ENCODE results near the gene FOLH1. TPM values are rescaled to one million over a fixed set of nuclear protein-coding genes. Genes with fewer than 3 reads are reported as not detected.
"Not testable (repeated sequence)": the region's sequence is repeated elsewhere in the genome, so short reads cannot be mapped to it uniquely, and the experiment has no call there.

Gene FOLH1
- total and polyA plus RNA-seq, 4 donors = 7.0 to 11.5 (median 8.1) TPM

- TF ChIP-seq RXRA (IDR thresholded peaks at IDR 0.05) (peak in 1 of 2 donors; percentile 11), HNF4A (conservative IDR thresholded peaks at IDR 0.05) (peak in 1 of 2 donors; percentile 43), YY1 (IDR thresholded peaks at IDR 0.05) (peak; percentile 32)
- 28% methylated on average over 2 of the region's 2 CpGs for WGBS
- not testable (repeated sequence) for H3K36me3 ChIP-seq (ENCODE audit: control insufficient read depth in 4 of 4, insufficient read depth in 3 of 4, low read depth in 1 of 4, low read length in 3 of 4); H3K27me3 ChIP-seq (ENCODE audit: control insufficient read depth in 4 of 4, insufficient read depth in 4 of 4, low read length in 3 of 4); H3K9me3 ChIP-seq (ENCODE audit: control insufficient read depth in 4 of 4, low read length in 3 of 4); H3K4me3 ChIP-seq (ENCODE audit: low read depth in 1 of 3, low read length in 3 of 3); DNase-seq (ENCODE audit: low spot score); H3K9ac ChIP-seq (ENCODE audit: low read depth in 1 of 2, low read length in 2 of 2)
- peak overlapping the region; percentile 35 to 56 for H3K27ac ChIP-seq (ENCODE audit: low read depth in 1 of 2, low read length in 2 of 2)
- peaks cover 0 to 18% (median 15%) of the 10 kb centered on the region in 4 donors for H3K4me1 ChIP-seq (ENCODE audit: control insufficient read depth in 4 of 4, insufficient read depth in 4 of 4, low read length in 3 of 4)
These were observed 22.2 kb downstream of the FOLH1 start for GRCh38 chr11:49186225-49186624.

- not testable (repeated sequence) for H3K9me3 ChIP-seq (ENCODE audit: control insufficient read depth in 4 of 4, low read length in 3 of 4); H3K36me3 ChIP-seq (ENCODE audit: control insufficient read depth in 4 of 4, insufficient read depth in 3 of 4, low read depth in 1 of 4, low read length in 3 of 4); H3K27me3 ChIP-seq (ENCODE audit: control insufficient read depth in 4 of 4, insufficient read depth in 4 of 4, low read length in 3 of 4); DNase-seq (ENCODE audit: low spot score); H3K4me3 ChIP-seq (ENCODE audit: low read depth in 1 of 3, low read length in 3 of 3); H3K9ac ChIP-seq (ENCODE audit: low read depth in 1 of 2, low read length in 2 of 2)
- Histone ChIP-seq H3K4me1 (ENCODE audit: control insufficient read depth in 4 of 4, insufficient read depth in 4 of 4, low read length in 3 of 4) (peaks cover 2 to 18% (median 17%) of the 10 kb centered on the region in 4 donors), H3K27ac (ENCODE audit: low read depth in 1 of 2, low read length in 2 of 2) (peak overlapping the region; percentile 37 to 77)
- peak; percentile 61 to 84 for TF ChIP-seq HNF4A (conservative IDR thresholded peaks at IDR 0.05)
- 40% methylated on average over 3 of the region's 3 CpGs for WGBS
These were observed 22.8 kb downstream of the FOLH1 start for GRCh38 chr11:49185597-49185996.

GRCh38 chr11:49184756-49185155 is 23.6 kb downstream of the FOLH1 start:
- not testable (repeated sequence) for DNase-seq (ENCODE audit: low spot score)
- peak overlapping the region; percentile 65 to 77 for H3K27ac ChIP-seq (ENCODE audit: low read depth in 1 of 2, low read length in 2 of 2)

GRCh38 chr11:49177936-49178335 is 30.5 kb downstream of the FOLH1 start:
- WGBS = 52% methylated on average over 3 of the region's 3 CpGs
- not testable (repeated sequence) for H3K27ac ChIP-seq (ENCODE audit: low read depth in 1 of 2, low read length in 2 of 2); H3K9ac ChIP-seq (ENCODE audit: low read depth in 1 of 2, low read length in 2 of 2); H3K9me3 ChIP-seq (ENCODE audit: control insufficient read depth in 4 of 4, low read length in 3 of 4); H3K4me3 ChIP-seq (ENCODE audit: low read depth in 1 of 3, low read length in 3 of 3); H3K36me3 ChIP-seq (ENCODE audit: control insufficient read depth in 4 of 4, insufficient read depth in 3 of 4, low read depth in 1 of 4, low read length in 3 of 4); DNase-seq (ENCODE audit: low spot score); H3K27me3 ChIP-seq (ENCODE audit: control insufficient read depth in 4 of 4, insufficient read depth in 4 of 4, low read length in 3 of 4)
- H3K4me1 ChIP-seq (ENCODE audit: control insufficient read depth in 4 of 4, insufficient read depth in 4 of 4, low read length in 3 of 4) = peaks cover 4 to 18% (median 10%) of the 10 kb centered on the region in 4 donors

More at GRCh38 chr11:49184756-49185155, 23.6 kb downstream of the FOLH1 start:
- not testable (repeated sequence) for H3K9me3 ChIP-seq (ENCODE audit: control insufficient read depth in 4 of 4, low read length in 3 of 4); H3K4me3 ChIP-seq (ENCODE audit: low read depth in 1 of 3, low read length in 3 of 3); H3K27me3 ChIP-seq (ENCODE audit: control insufficient read depth in 4 of 4, insufficient read depth in 4 of 4, low read length in 3 of 4); H3K36me3 ChIP-seq (ENCODE audit: control insufficient read depth in 4 of 4, insufficient read depth in 3 of 4, low read depth in 1 of 4, low read length in 3 of 4)
- Histone ChIP-seq H3K4me1 (ENCODE audit: control insufficient read depth in 4 of 4, insufficient read depth in 4 of 4, low read length in 3 of 4) (peaks cover 3 to 22% (median 18%) of the 10 kb centered on the region in 4 donors), H3K9ac (ENCODE audit: low read depth in 1 of 2, low read length in 2 of 2) (peak overlapping the region in 1 of 2 donors; percentile 22)
- peak; percentile 45 for TF ChIP-seq HNF4G (IDR thresholded peaks at IDR 0.05)
- TF ChIP-seq RAD21 (IDR thresholded peaks at IDR 0.05) = peak; percentile 36 to 53
- TF ChIP-seq RXRA (IDR thresholded peaks at IDR 0.05) = peak in 1 of 2 donors; percentile 44
- peak; percentile 72 to 76 for TF ChIP-seq HNF4A (conservative IDR thresholded peaks at IDR 0.05)
- peak; percentile 23 for TF ChIP-seq CTCF (IDR thresholded peaks at IDR 0.05; ENCODE audit: low read depth, low read length, missing input control)
- TF ChIP-seq YY1 (IDR thresholded peaks at IDR 0.05) = peak; percentile 34
- TF ChIP-seq REST (IDR thresholded peaks at IDR 0.05) = peak; percentile 48
- TF ChIP-seq SP1 (IDR thresholded peaks at IDR 0.05) = peak; percentile 62
- TF ChIP-seq TAF1 (conservative IDR thresholded peaks at IDR 0.05) = peak; percentile 46

Measured in liver (tissue), 9 donors.